ENCODE data around the gene DPP7. TPM values are rescaled to one million over a fixed set of nuclear protein-coding genes. Genes with fewer than 3 reads are reported as not detected.
"Not testable (repeated sequence)": the region's sequence is repeated elsewhere in the genome, so short reads cannot be mapped to it uniquely, and the experiment has no call there.

Gene DPP7
- polyA plus RNA-seq, 3 donors from 2014 or later: 136 to 176 (median 168) TPM

- peak overlapping the region in 3 of 5 donors; percentile 12 to 50 (median 18) for H3K4me3 Mint-ChIP-seq
- no peaks in the 10 kb centered on the region for H3K36me3 Mint-ChIP-seq
- no peak for DNase-seq
- H3K27me3 Mint-ChIP-seq (ENCODE audit: low read depth in 3 of 3): peaks cover 5 to 12% (median 8%) of the 10 kb centered on the region in 3 donors
- peaks cover 12 to 15% of the 10 kb centered on the region in 2 donors for H3K4me1 Mint-ChIP-seq
- H3K9me3 Mint-ChIP-seq: no peaks in the 10 kb centered on the region
- H3K27ac Mint-ChIP-seq: no peak overlapping the region
These were observed 45.7 kb downstream of the DPP7 start for GRCh38 chr9:137068539-137069507.

DNA sequence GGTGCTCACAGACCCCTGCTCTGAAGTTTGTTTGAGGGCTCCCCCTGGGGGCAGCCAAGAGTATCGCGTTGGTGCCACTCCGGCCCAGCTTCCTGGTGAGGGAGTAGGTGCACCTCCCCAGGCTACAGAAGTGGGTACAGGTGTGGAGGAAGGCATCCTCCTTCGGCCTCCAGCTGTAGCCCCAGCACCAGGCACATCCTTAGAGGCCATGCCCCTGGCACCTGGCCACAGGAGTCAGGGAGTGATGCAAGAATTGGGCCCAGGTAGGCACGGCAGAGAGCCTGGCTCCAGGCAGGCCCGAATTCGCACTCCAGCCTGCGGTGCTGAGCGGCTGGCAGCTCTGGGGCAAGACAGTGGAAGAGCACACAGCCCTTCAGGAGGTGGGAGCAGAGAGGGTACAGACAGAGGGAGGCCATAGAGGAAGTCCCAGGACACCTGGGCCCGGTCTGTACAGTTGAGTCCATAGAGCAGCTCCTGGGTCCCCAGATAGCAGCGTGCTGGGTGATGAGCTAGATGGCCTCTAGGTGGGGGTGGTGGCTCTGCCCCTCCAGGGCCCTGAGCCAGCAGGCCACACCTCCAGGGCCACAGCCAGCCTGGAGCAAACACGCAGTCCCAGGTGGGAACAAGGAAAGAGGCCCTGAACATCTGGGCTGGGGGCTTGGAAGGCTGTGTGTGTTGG is 46.5 kb downstream of the DPP7 start:
- Mint-ChIP-seq H3K27me3 (ENCODE audit: low read depth in 3 of 3) (peaks cover 5 to 10% (median 9%) of the 10 kb centered on the region in 3 donors), H3K36me3 (no peaks in the 10 kb centered on the region), H3K27ac (no peak overlapping the region), H3K4me3 (peak overlapping the region; percentile 27 to 39 (median 36)), H3K9me3 (no peaks in the 10 kb centered on the region), H3K4me1 (peaks cover 11 to 15% of the 10 kb centered on the region in 2 donors)
- peak; percentile 82 to 85 (median 83) for DNase-seq

DNA sequence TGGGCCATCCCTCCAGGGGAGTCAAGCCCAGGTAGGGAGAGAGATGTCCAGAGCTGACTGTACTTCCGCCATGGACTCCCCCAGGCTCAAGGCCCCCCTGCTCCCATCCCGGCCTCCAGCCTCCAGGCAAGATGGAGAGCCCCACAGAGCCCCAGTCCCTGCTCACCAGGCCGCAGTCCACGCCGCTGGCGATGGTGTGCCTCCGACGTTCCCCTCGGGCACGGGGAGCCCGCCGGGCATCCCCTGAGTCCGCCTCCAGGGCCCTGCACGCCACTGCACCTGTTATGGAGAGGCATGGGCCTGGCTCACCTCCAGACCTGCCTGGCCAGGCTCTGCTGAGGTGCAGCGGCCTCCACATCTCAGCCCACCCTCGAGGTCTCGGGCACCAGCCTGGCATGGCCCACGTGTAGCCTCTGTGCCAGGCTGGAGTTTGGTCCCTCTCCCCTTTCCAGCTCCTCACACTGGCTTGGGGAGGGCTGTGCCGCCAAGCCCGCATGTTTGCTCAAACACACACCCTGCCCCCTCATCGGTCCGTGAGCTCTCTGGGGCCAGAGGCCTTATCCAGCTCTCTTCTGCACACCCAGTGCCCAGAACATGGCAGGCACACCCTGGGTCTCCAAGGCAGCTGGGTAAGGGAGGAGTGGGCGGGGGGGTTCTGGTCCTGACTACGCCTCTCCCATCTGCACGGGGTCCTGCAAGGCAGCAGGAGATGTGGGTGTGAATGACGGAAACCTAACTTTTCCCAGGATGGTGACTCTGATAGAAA is 48.3 kb downstream of the DPP7 start:
- Mint-ChIP-seq H3K9me3 (no peaks in the 10 kb centered on the region), H3K4me3 (no peak overlapping the region), H3K4me1 (peaks cover 9 to 13% of the 10 kb centered on the region in 2 donors), H3K36me3 (no peaks in the 10 kb centered on the region), H3K27ac (no peak overlapping the region), H3K27me3 (ENCODE audit: low read depth in 3 of 3) (peaks cover 5 to 10% (median 9%) of the 10 kb centered on the region in 3 donors)
- DNase-seq: no peak

- DNase-seq: no peak
- H3K9me3 Mint-ChIP-seq: no peaks in the 10 kb centered on the region
- H3K4me1 Mint-ChIP-seq: peaks cover 4 to 5% of the 10 kb centered on the region in 2 donors
- H3K27ac Mint-ChIP-seq: no peak overlapping the region
- peaks cover 1 to 5% (median 4%) of the 10 kb centered on the region in 3 donors for H3K27me3 Mint-ChIP-seq (ENCODE audit: low read depth in 3 of 3)
- no peak overlapping the region for H3K4me3 Mint-ChIP-seq
- H3K36me3 Mint-ChIP-seq: no peaks in the 10 kb centered on the region
These were observed 49.1 kb downstream of the DPP7 start for GRCh38 chr9:137065336-137065967.

GRCh38 chr9:137064880-137065164 is 49.7 kb downstream of the DPP7 start:
- Mint-ChIP-seq H3K4me3 (no peak overlapping the region), H3K27ac (no peak overlapping the region), H3K4me1 (peaks cover 4% of the 10 kb centered on the region in 2 donors), H3K27me3 (ENCODE audit: low read depth in 3 of 3) (peaks cover 0 to 4% (median 2%) of the 10 kb centered on the region in 3 donors), H3K9me3 (no peaks in the 10 kb centered on the region), H3K36me3 (no peaks in the 10 kb centered on the region)
- DNase-seq: no peak

DNA sequence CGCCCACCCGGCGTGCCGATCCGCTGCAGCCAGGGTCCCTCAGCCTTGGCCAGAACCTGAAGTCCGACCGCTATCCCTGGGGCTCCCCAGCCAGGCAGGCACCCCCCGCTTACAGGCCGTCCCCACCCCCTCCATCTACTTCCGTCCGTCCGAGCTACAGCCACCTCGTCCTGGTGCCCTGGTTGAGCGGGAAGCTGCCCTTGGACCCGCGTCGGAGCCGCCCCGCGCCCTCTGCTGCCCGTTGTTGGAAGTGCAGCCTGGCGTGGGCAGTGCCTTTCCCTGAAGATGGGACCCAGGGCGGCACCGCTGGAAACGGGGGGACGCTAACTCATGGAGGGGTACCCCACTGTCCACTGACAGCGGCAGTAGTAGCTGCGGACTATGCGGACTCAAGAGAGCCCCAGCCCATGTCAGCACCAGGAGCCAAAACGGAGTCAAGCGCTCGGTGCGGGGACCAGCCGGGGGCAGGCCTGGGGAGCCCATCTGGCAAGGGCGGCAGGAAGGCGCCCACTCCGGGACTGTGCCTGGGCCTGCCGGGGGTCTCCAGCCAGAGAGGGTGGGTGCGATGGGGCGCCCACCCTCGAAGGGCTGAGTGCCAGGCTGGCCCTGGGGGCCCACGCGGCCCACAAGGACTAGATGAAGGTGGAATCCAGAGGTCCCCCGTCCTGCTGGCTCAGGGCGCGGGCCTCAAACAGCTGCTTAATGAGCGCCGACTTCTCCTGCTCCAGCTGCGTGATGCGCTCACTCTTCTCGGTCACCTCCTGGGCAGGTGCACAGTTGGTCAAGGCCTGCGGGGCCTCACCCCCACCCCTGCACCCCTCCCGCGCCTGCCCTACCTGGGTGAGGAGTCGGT is 50.3 kb downstream of the DPP7 start:
- H3K27me3 Mint-ChIP-seq (ENCODE audit: low read depth in 3 of 3): peaks cover 0 to 4% (median 2%) of the 10 kb centered on the region in 3 donors
- H3K4me1 Mint-ChIP-seq: peaks cover 4% of the 10 kb centered on the region in 2 donors
- no peak overlapping the region for H3K27ac Mint-ChIP-seq
- peak; percentile 45 to 53 (median 47) for DNase-seq
- no peaks in the 10 kb centered on the region for H3K9me3 Mint-ChIP-seq
- H3K4me3 Mint-ChIP-seq: no peak overlapping the region
- H3K36me3 Mint-ChIP-seq: no peaks in the 10 kb centered on the region

DNA sequence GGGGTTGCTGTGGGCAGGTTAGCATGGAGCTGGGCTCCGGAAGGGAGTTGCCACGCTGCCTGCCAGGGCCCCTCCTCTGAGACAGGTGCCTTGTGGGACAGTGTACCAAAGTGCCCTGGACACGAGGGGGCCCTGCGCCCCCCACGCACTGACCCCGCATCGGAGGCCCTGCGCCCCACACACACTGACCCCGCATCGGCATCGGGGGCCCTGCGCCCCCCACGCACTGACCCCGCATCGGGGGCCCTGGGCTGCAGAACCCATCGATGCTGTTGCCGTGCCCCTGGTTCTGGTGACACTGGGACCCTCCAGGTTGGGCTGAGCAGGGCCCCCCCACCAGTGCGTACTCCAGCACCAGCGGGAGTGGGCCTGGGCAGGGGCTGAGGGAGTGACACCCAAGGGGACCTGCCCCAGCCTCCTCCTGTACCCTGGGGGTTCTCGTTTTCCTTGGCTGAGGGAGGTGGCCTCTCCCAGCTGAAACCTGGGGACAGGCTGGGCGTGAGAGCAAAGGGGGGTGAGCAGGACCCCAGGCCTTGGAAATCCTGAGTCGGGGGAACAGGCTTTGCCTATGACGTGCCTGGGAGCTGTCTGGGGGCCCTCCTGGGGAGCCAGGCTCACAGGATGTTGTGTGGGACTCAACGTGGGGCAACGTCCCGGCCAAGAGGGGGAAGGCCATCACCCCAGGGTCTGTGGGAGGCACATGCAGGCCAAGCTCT is 51.1 kb downstream of the DPP7 start:
- Mint-ChIP-seq H3K4me3 (no peak overlapping the region), H3K27ac (no peak overlapping the region), H3K9me3 (no peaks in the 10 kb centered on the region), H3K27me3 (ENCODE audit: low read depth in 3 of 3) (peaks cover 0 to 4% (median 2%) of the 10 kb centered on the region in 3 donors), H3K4me1 (peaks cover 4% of the 10 kb centered on the region in 2 donors), H3K36me3 (no peaks in the 10 kb centered on the region)
- DNase-seq: no peak

- not testable (repeated sequence) for H3K4me3 Mint-ChIP-seq; H3K4me1 Mint-ChIP-seq; H3K27ac Mint-ChIP-seq; H3K36me3 Mint-ChIP-seq; H3K9me3 Mint-ChIP-seq; DNase-seq; H3K27me3 Mint-ChIP-seq (ENCODE audit: low read depth in 3 of 3)
These were observed 51.7 kb downstream of the DPP7 start for GRCh38 chr9:137062798-137063197.

GRCh38 chr9:137062384-137062783 is 52.1 kb downstream of the DPP7 start:
- Mint-ChIP-seq H3K4me3 (no peak overlapping the region), H3K27ac (no peak overlapping the region)

More at GRCh38 chr9:137062384-137062783, 52.1 kb downstream of the DPP7 start:
- Mint-ChIP-seq H3K9me3 (no peaks in the 10 kb centered on the region), H3K36me3 (no peaks in the 10 kb centered on the region), H3K4me1 (no peaks in the 10 kb centered on the region), H3K27me3 (ENCODE audit: low read depth in 3 of 3) (peaks cover 0 to 5% (median 2%) of the 10 kb centered on the region in 3 donors)
- no peak for DNase-seq

Other genes starting within 250 kb of the DPP7 start
- 100 to 1,000 TPM; 309 to 463 (median 411) TPM for gene EDF1, start 248.4 kb downstream of the DPP7 start, polyA plus RNA-seq
- gene TRAF2, start 228.2 kb downstream of the DPP7 start, polyA plus RNA-seq: 10 to 100 TPM in 2 of 3 donors, 1 to 10 TPM in 1; 7.6 to 32.7 (median 11.0) TPM
- gene FBXW5, start 170.0 kb downstream of the DPP7 start, polyA plus RNA-seq: 100 to 1,000 TPM; 120 to 211 (median 120) TPM
- 1 to 10 TPM; 1.7 to 5.1 (median 2.1) TPM for gene C8G, start 169.5 kb downstream of the DPP7 start, polyA plus RNA-seq
- not detected for gene LCN12, start 162.5 kb downstream of the DPP7 start, polyA plus RNA-seq
- gene PTGDS, start 137.2 kb downstream of the DPP7 start, polyA plus RNA-seq: 100 to 1,000 TPM in 2 of 3 donors, 10 to 100 TPM in 1; 93.2 to 201 (median 164) TPM
- gene LCNL1, start 131.7 kb downstream of the DPP7 start, polyA plus RNA-seq: not detected
- 100 to 1,000 TPM; 135 to 207 (median 182) TPM for gene PAXX, start 122.3 kb downstream of the DPP7 start, polyA plus RNA-seq
- 100 to 1,000 TPM; 673 to 911 (median 762) TPM for gene CLIC3, start 118.2 kb downstream of the DPP7 start, polyA plus RNA-seq
- gene ABCA2, start 86.5 kb downstream of the DPP7 start, polyA plus RNA-seq: 10 to 100 TPM in 1 of 3 donors, 1 to 10 TPM in 2; 2.2 to 34.5 (median 6.3) TPM
- 10 to 100 TPM; 20.6 to 33.0 (median 25.6) TPM for gene FUT7, start 82.6 kb downstream of the DPP7 start, polyA plus RNA-seq
- gene NPDC1, start 68.6 kb downstream of the DPP7 start, polyA plus RNA-seq: 1 to 10 TPM in 2 of 3 donors, under 1 TPM in 1; 0.36 to 1.4 (median 1.1) TPM
- gene ENTPD2, start 60.7 kb downstream of the DPP7 start, polyA plus RNA-seq: not detected
- under 1 TPM; 0.06 to 0.95 (median 0.39) TPM for gene SAPCD2, start 44.2 kb downstream of the DPP7 start, polyA plus RNA-seq
- 1 to 10 TPM; 1.3 to 1.4 (median 1.4) TPM for gene UAP1L1, start 37.2 kb downstream of the DPP7 start, polyA plus RNA-seq
- gene MAN1B1, start 27.7 kb downstream of the DPP7 start, polyA plus RNA-seq: 10 to 100 TPM; 59.7 to 71.8 (median 66.1) TPM
- gene GRIN1, start 24.4 kb upstream of the DPP7 start, polyA plus RNA-seq: not detected
- gene LRRC26, start 55.3 kb upstream of the DPP7 start, polyA plus RNA-seq: 1 to 10 TPM in 1 of 3 donors, under 1 TPM in 1, not detected in 1; 0.22 to 2.1 TPM
- not detected for gene TMEM210, start 57.3 kb upstream of the DPP7 start, polyA plus RNA-seq
- 1 to 10 TPM; 4.2 to 7.0 (median 5.3) TPM for gene ANAPC2, start 73.8 kb upstream of the DPP7 start, polyA plus RNA-seq
- 100 to 1,000 TPM; 164 to 191 (median 181) TPM for gene SSNA1, start 73.9 kb upstream of the DPP7 start, polyA plus RNA-seq
- gene TPRN, start 86.0 kb upstream of the DPP7 start, polyA plus RNA-seq: 1 to 10 TPM in 1 of 3 donors, under 1 TPM in 2; 0.11 to 1.1 (median 0.60) TPM
- 100 to 1,000 TPM; 131 to 169 (median 142) TPM for gene TMEM203, start 90.9 kb upstream of the DPP7 start, polyA plus RNA-seq
- gene NDOR1, start 91.0 kb upstream of the DPP7 start, polyA plus RNA-seq: 10 to 100 TPM in 1 of 3 donors, 1 to 10 TPM in 2; 1.7 to 10.3 (median 4.2) TPM
- gene RNF208, start 107.5 kb upstream of the DPP7 start, polyA plus RNA-seq: not detected
- under 1 TPM in 1 of 3 donors, not detected in 2; 0.19 TPM for gene CYSRT1, start 110.4 kb upstream of the DPP7 start, polyA plus RNA-seq
- not detected for gene RNF224, start 112.8 kb upstream of the DPP7 start, polyA plus RNA-seq
- gene SLC34A3, start 116.2 kb upstream of the DPP7 start, polyA plus RNA-seq: not detected
- 10 to 100 TPM; 60.8 to 98.2 (median 71.9) TPM for gene TUBB4B, start 126.6 kb upstream of the DPP7 start, polyA plus RNA-seq
- not detected for gene STPG3, start 136.6 kb upstream of the DPP7 start, polyA plus RNA-seq
- gene NELFB, start 140.6 kb upstream of the DPP7 start, polyA plus RNA-seq: 10 to 100 TPM; 25.0 to 36.8 (median 34.6) TPM
- gene TOR4A, start 163.0 kb upstream of the DPP7 start, polyA plus RNA-seq: 10 to 100 TPM in 1 of 3 donors, 1 to 10 TPM in 2; 4.9 to 13.9 (median 7.2) TPM
- under 1 TPM in 1 of 3 donors, not detected in 2; 0.14 TPM for gene NRARP, start 187.5 kb upstream of the DPP7 start, polyA plus RNA-seq

Data from immature natural killer cell (primary cell).